H7 (cell line): ENCODE measurements around the gene PAPSS1. TPM values are rescaled to one million over a fixed set of nuclear protein-coding genes. Genes with fewer than 3 reads are reported as not detected.

ENCODE experiments used
- DNase-seq: peaks from one replicate; pipeline ENCODE4 v3.0.0; 2012
- H3K27me3 ChIP-seq: 2 replicates; pipeline ENCODE4 v1.6.0; 2011; ENCODE audit warnings: mild to moderate bottlenecking, low read length; ENCODE audit not compliant: control insufficient read depth, insufficient read depth
- H3K36me3 ChIP-seq: replicated peaks from 2 replicates; pipeline ENCODE4 v1.5.1; 2011; ENCODE audit warnings: low read length; ENCODE audit not compliant: control insufficient read depth, insufficient read depth
- H3K4me3 ChIP-seq: 2 replicates; pipeline ENCODE4 v1.5.1; 2011; ENCODE audit warnings: low read depth, mild to moderate bottlenecking, control low read depth, low read length, moderate library complexity; ENCODE audit not compliant: insufficient read depth
- total RNA-seq: library from RNA; depleted of rRNA; stranded (reverse); fragments of >200 nt; shearing (Covaris generic); gene quantifications from 2 replicates; pipeline ENCODE4 v1.2.3, GENCODE V29; 2014

Gene PAPSS1
- total RNA-seq, 1 experiment from 2014 or later: 53.6 TPM

GRCh38 chr4:107643021-107643420 lies 77.0 kb downstream of the PAPSS1 start:
- Histone ChIP-seq H3K27me3 (peaks cover under 1% of the 10 kb centered on the region), H3K4me3 (no peak overlapping the region), H3K36me3 (no peaks in the 10 kb centered on the region)
- no peak for DNase-seq

- Histone ChIP-seq H3K27me3 (no peaks in the 10 kb centered on the region), H3K4me3 (no peak overlapping the region)
- DNase-seq: no peak
Measured at GRCh38 chr4:107640878-107641277, 79.2 kb downstream of the PAPSS1 start.

GRCh38 chr4:107640197-107640596 lies 79.8 kb downstream of the PAPSS1 start:
- no peaks in the 10 kb centered on the region for H3K27me3 ChIP-seq
- DNase-seq: no peak
- no peak overlapping the region for H3K4me3 ChIP-seq
- no peaks in the 10 kb centered on the region for H3K36me3 ChIP-seq

More at GRCh38 chr4:107640878-107641277, 79.2 kb downstream of the PAPSS1 start:
- no peaks in the 10 kb centered on the region for H3K36me3 ChIP-seq

- no peak for DNase-seq
- Histone ChIP-seq H3K36me3 (no peaks in the 10 kb centered on the region), H3K4me3 (no peak overlapping the region), H3K27me3 (no peaks in the 10 kb centered on the region)
Measured at GRCh38 chr4:107635735-107636134, 84.3 kb downstream of the PAPSS1 start.

GRCh38 chr4:107631560-107631959 lies 88.5 kb downstream of the PAPSS1 start:
- Histone ChIP-seq H3K4me3 (no peak overlapping the region), H3K27me3 (no peaks in the 10 kb centered on the region), H3K36me3 (no peaks in the 10 kb centered on the region)
- no peak for DNase-seq

DNA sequence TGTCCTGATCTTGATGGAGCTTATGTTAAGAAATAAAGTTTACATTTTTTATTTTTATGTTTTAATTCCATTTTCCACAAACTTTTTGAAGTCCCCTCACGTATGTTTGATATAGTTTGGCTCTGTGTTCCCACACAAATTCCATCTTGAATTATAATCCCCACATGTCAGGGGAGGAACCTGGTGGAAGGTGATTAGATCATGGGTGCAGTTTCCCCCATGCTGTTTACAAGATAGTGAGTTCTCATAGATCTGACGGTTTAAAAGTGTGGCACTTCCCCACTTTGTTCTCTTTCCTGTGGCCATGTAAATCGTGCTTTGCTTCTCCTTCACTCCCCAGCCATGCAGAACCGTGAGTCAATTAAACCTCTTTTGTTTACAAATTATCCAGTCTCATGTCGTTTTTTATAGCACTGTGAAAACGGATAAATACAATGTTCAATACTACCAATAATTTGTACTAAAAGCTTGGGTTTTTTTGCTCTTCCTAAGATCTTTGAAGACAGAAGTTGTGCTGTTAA lies 89.8 kb downstream of the PAPSS1 start:
- Histone ChIP-seq H3K27me3 (no peaks in the 10 kb centered on the region), H3K36me3 (no peaks in the 10 kb centered on the region)
- no peak for DNase-seq

DNA sequence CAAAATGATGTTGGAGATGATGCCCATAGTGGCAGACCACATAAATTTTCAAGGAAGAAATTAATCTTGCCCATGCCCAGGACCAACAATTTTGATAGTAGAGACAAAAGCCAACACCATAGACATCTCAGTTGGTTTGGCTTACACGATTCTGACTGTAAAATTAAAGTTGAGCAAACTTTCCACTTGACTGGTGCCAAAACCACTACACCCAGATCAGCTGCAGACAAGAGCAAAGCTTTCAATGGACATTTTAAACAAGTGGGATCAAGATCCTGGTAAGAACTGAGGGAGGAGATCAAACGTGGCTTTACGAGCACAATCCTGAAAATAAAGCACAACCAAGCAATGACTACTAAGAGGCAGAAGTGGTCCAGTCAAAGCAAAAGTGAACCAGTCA lies 90.7 kb downstream of the PAPSS1 start:
- Histone ChIP-seq H3K4me3 (no peak overlapping the region), H3K27me3 (no peaks in the 10 kb centered on the region), H3K36me3 (no peaks in the 10 kb centered on the region)
- no peak for DNase-seq

More for the DNA sequence above, 89.8 kb downstream of the PAPSS1 start:
- no peak overlapping the region for H3K4me3 ChIP-seq

DNA sequence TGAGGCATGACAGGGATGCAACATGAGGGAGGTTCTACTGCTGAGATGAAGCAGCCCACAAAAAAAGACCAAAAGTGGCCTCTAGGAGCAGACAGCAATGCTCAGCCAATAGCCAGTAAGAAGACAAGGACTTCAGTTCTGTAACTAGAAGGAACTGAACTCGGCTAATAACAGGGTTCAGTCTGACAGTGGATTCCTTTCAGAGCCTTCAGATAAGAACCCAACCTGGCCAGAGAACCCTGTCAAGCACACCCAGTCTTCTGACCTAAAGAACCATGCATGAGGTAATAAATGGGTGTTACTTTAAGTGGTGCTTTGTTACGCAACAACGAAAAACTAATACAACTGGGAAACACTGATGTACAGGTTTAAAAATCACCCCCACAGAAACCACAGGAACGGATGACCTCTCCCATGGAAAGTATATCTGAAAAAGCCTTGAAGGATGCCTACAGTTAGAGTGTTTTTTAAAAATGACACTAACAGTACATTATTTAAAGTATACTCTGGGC lies 94.6 kb downstream of the PAPSS1 start:
- Histone ChIP-seq H3K27me3 (no peaks in the 10 kb centered on the region), H3K36me3 (no peaks in the 10 kb centered on the region), H3K4me3 (no peak overlapping the region)
- no peak for DNase-seq

DNA sequence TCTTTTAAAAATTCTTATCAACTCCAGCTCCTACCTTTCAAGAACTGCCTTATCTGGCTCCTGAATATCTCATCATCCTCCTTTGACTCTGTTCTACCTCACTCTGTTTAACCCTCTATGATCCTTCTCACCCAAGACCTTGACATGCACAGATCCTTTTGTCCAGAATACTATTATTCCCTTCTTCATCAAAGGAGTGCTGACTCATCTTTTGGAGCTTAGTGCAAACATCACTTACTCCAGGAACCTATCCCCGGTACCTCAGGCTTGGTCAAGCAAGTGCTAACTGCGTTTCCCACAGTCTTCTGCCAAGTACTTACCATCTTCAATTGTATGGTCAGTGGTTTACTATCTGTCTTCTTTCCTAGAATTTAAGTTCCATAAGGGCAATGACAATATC lies 96.0 kb downstream of the PAPSS1 start:
- H3K4me3 ChIP-seq: no peak overlapping the region
- H3K27me3 ChIP-seq: no peaks in the 10 kb centered on the region
- no peaks in the 10 kb centered on the region for H3K36me3 ChIP-seq
- DNase-seq: no peak

GRCh38 chr4:107622006-107622405 lies 98.0 kb downstream of the PAPSS1 start:
- Histone ChIP-seq H3K36me3 (no peaks in the 10 kb centered on the region), H3K27me3 (no peaks in the 10 kb centered on the region), H3K4me3 (no peak overlapping the region)
- DNase-seq: no peak

DNA sequence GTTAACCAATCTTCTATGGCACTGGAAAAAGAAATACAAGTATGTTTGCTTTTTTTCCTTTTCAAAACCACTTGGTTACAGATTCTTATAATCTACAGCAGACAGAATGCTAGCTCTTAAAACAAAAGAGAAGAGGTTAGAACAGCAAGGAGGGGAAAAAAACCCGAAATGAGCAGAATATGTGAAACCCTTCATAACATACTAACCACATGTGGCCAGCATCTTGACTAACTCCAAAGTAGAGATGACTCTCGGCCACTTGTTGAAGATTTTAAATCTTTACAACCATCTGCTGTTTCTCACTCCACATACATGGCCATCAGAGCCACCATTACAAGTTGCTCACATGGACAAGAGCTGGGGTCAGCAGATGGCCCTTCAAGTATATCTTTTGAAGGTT lies 100.3 kb downstream of the PAPSS1 start:
- Histone ChIP-seq H3K27me3 (no peaks in the 10 kb centered on the region), H3K36me3 (no peaks in the 10 kb centered on the region), H3K4me3 (no peak overlapping the region)
- no peak for DNase-seq

DNA sequence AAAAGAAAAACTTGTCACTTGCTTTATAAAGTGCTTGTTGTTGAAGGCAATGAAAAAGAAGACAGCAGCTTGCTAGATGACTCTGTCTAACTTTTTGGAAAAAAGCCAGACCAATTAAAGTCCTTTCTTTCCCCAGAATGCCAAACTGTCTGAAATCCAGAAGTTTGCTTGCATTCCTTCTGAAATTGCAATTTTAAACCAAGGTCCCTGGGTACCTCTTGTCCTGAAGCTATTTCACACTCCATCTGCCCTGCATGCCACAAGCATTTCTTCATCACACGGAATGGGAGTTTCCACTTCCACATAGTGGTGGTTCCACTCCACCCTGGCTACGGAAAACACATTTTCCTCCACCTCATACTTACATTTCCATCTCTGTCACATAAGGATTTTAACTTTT lies 101.0 kb downstream of the PAPSS1 start:
- Histone ChIP-seq H3K36me3 (no peaks in the 10 kb centered on the region), H3K4me3 (no peak overlapping the region), H3K27me3 (no peaks in the 10 kb centered on the region)
- DNase-seq: no peak

DNA sequence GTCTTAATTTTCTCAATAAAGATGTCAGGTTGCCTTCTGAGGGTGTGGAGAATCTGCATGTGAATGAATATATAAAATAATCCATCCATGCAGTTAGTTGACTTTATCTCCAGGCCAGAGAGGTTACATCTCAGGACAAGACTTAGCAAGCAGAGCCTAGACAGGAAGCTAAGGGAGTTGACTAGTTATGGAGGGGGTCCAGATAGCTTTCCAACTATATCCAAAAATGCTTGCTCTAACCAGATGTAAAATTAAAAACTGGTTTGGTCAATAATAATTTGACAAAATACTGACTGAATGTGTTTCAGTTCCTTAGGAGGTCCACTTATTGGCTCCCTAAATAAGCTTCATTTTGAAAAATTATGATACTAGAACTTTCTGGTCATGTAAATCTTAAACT lies 101.4 kb downstream of the PAPSS1 start:
- Histone ChIP-seq H3K27me3 (no peaks in the 10 kb centered on the region), H3K36me3 (no peaks in the 10 kb centered on the region), H3K4me3 (no peak overlapping the region)
- DNase-seq: no peak

GRCh38 chr4:107616838-107617389 lies 103.1 kb downstream of the PAPSS1 start:
- no peaks in the 10 kb centered on the region for H3K27me3 ChIP-seq
- no peaks in the 10 kb centered on the region for H3K36me3 ChIP-seq
- H3K4me3 ChIP-seq: no peak overlapping the region
- no peak for DNase-seq

- Histone ChIP-seq H3K4me3 (no peak overlapping the region), H3K27me3 (no peaks in the 10 kb centered on the region), H3K36me3 (no peaks in the 10 kb centered on the region)
- DNase-seq: no peak
Measured at GRCh38 chr4:107615809-107616208, 104.2 kb downstream of the PAPSS1 start.

DNA sequence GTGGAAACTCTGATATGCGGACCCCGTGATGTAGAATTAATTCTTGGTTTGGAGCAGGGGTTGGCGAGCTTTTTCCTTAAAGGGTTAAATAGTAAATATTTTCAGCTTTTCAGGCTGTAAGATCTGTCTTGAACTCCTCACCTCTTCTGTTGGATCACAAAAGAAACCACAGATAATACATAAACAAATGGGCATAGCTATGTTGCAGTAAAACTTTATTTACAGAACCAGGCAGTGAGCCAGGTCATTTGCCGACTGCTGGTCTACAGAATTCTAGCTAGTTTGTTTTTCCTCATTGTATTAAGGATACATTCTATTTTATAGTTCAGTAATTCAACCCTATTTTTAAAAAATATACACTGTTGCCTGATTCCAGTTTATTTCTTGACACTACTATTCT lies 116.6 kb downstream of the PAPSS1 start:
- Histone ChIP-seq H3K36me3 (no peaks in the 10 kb centered on the region), H3K27me3 (no peaks in the 10 kb centered on the region), H3K4me3 (no peak overlapping the region)
- no peak for DNase-seq
